Measurements from ENCODE around the gene PNPLA8.

DNA sequence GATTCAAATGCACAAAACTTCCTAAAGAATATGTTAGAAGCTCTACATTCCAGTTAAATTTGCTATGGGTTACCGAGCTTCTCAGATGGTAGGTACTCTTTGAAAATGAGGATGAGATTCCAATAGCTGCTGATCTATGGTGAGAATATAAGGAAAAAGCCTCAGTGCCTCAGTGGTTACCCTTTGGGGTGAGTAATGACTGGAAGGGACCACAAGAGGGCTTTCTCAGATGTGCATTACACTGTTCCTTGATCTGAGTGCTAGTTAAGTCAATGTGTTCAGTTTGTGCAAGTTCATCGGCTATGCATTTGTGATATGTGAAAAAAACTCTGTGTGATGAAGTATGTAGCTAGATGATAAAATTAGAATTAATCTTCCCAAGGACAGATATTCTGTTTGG is 73.2 kb downstream of the PNPLA8 start:
- TF ChIP-seq, protein P1, sequence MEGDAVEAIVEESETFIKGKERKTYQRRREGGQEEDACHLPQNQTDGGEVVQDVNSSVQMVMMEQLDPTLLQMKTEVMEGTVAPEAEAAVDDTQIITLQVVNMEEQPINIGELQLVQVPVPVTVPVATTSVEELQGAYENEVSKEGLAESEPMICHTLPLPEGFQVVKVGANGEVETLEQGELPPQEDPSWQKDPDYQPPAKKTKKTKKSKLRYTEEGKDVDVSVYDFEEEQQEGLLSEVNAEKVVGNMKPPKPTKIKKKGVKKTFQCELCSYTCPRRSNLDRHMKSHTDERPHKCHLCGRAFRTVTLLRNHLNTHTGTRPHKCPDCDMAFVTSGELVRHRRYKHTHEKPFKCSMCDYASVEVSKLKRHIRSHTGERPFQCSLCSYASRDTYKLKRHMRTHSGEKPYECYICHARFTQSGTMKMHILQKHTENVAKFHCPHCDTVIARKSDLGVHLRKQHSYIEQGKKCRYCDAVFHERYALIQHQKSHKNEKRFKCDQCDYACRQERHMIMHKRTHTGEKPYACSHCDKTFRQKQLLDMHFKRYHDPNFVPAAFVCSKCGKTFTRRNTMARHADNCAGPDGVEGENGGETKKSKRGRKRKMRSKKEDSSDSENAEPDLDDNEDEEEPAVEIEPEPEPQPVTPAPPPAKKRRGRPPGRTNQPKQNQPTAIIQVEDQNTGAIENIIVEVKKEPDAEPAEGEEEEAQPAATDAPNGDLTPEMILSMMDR (IDR thresholded peaks at IDR 0.05; ENCODE audit: insufficient read depth, low read depth, low read length): peak; percentile 55
- no peak for TF ChIP-seq EZH2 (IDR thresholded peaks at IDR 0.05; ENCODE audit: insufficient read depth, low read length)
